Left lung (tissue), 10 donors: ENCODE results near the gene DPH3. TPM values are rescaled to one million over a fixed set of nuclear protein-coding genes. Genes with fewer than 3 reads are reported as not detected.

ENCODE experiments used
- ATAC-seq: fragments of 200-7000 bp; cut with Tn5 transposase; one replicate; pipeline ENCODE4 v1.9.1; 2020; ENCODE audit warnings: moderate library complexity
- DNase-seq, 4 donors: peaks; one replicate each; pipeline ENCODE4 v3.0.0-alpha.2; 2013 to 2020
- H3K27ac ChIP-seq, 2 donors: fragments of 200-600 bp; sonication (generic) in 1 of 2; one replicate each; pipeline versions ENCODE4 v1.5.0 to v1.8.0; 2020 to 2021
- H3K27me3 ChIP-seq, 2 donors: fragments of 200-600 bp; sonication (generic) in 1 of 2; one replicate each; pipeline versions ENCODE4 v1.5.0 to v1.8.0; 2020 to 2021
- H3K36me3 ChIP-seq, 2 donors: fragments of 200-600 bp; sonication (generic) in 1 of 2; one replicate each; pipeline versions ENCODE4 v1.5.0 to v1.8.0; 2020 to 2021
- H3K4me1 ChIP-seq, 2 donors: fragments of 200-600 bp; one replicate each; pipeline ENCODE4 v1.8.0; 2021
- H3K4me3 ChIP-seq, 2 donors: fragments of 200-600 bp; sonication (generic) in 1 of 2; one replicate each; pipeline versions ENCODE4 v1.5.0 to v1.8.0; 2020 to 2021; ENCODE audit warnings: mild to moderate bottlenecking in 1 of 2
- H3K9me3 ChIP-seq, 2 donors: fragments of 200-600 bp; sonication (generic) in 1 of 2; one replicate each; pipeline versions ENCODE4 v1.5.0 to v1.8.0; 2020 to 2021
- CTCF ChIP-seq, 2 donors: fragments of 200-600 bp; sonication (generic) in 1 of 2; IDR thresholded peaks; one replicate each; pipeline versions ENCODE4 v1.5.0 to v1.8.0; 2021; ENCODE audit warnings: antibody characterized with exemption in 2 of 2
- intact Hi-C, 2 donors: fragments of 100-400 bp; cut with DNase I; formaldehyde crosslinking; loops; one replicate each; pipeline versions ENCODE4 v1.11.2 to v1.14.2; 2022
- polyA plus RNA-seq, 6 donors: library from polyadenylated mRNA; unstranded; fragments of 120-200 nt; gene quantifications; one replicate each; pipeline ENCODE4 v1.2.1, GENCODE V29; 2013; ENCODE audit not compliant: insufficient read length in 6 of 6
- total RNA-seq, 2 donors: library from RNA; stranded (reverse); fragmentation: NEBNext Ultra II Directional; extraction: Animal tissue kit (Norgen Biotek cat#: 25700); gene quantifications; one replicate each; pipeline ENCODE4 v1.2.1, GENCODE V29; 2021
- donor health status: DM: no; HTN: yes; CAD: no.
- donor health status: DM: no; HTN: no; CAD: no.

DPH3 gene
- total and polyA plus RNA-seq, 8 donors: 15.4 to 30.4 (median 18.9) TPM

GRCh38 chr3:16219777-16220176 lies 45.0 kb downstream of the DPH3 start:
- TF ChIP-seq CTCF (IDR thresholded peaks at IDR 0.05): no peak
- ATAC-seq: no peak
- DNase-seq: no peak
- H3K27me3 ChIP-seq: no peaks in the 10 kb centered on the region
- no peaks in the 10 kb centered on the region for H3K36me3 ChIP-seq
- H3K27ac ChIP-seq: no peak overlapping the region
- intact Hi-C loops: no loop called here
- H3K4me3 ChIP-seq: no peak overlapping the region
- no peaks in the 10 kb centered on the region for H3K4me1 ChIP-seq
- H3K9me3 ChIP-seq: no peaks in the 10 kb centered on the region

GRCh38 chr3:16216373-16216935 lies 48.3 kb downstream of the DPH3 start:
- intact Hi-C loops: no loop called here
- no peak for ATAC-seq

DNA sequence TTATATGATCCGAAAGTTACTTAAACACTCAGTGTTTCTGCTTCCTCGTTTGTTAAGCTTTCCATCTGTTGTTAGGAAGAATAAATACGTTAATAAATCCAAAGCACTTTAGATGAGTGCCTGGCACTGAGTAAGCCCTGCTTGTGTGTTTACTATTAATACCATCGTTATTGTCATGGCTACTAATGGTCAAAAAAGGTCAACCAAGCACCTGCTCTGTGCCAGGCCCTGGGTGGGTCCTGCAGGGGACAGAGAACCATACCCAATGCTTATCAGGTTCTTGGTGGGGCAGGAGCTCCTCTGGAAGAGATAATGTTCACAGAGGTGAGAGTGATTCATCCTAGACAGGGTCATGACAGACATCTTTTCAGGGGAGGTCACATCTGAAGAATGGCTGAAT lies 50.4 kb downstream of the DPH3 start:
- Histone ChIP-seq H3K9me3 (no peaks in the 10 kb centered on the region), H3K27ac (no peak overlapping the region), H3K27me3 (no peaks in the 10 kb centered on the region), H3K36me3 (no peaks in the 10 kb centered on the region), H3K4me1 (no peaks in the 10 kb centered on the region), H3K4me3 (no peak overlapping the region)
- ATAC-seq (no peak), DNase-seq (no peak)
- intact Hi-C loops: no loop called here
- no peak for TF ChIP-seq CTCF (IDR thresholded peaks at IDR 0.05)

More at GRCh38 chr3:16216373-16216935, 48.3 kb downstream of the DPH3 start:
- Histone ChIP-seq H3K36me3 (no peaks in the 10 kb centered on the region), H3K4me1 (no peaks in the 10 kb centered on the region), H3K27ac (no peak overlapping the region), H3K27me3 (no peaks in the 10 kb centered on the region), H3K9me3 (no peaks in the 10 kb centered on the region), H3K4me3 (no peak overlapping the region)
- TF ChIP-seq CTCF (IDR thresholded peaks at IDR 0.05): no peak
- no peak for DNase-seq

DNA sequence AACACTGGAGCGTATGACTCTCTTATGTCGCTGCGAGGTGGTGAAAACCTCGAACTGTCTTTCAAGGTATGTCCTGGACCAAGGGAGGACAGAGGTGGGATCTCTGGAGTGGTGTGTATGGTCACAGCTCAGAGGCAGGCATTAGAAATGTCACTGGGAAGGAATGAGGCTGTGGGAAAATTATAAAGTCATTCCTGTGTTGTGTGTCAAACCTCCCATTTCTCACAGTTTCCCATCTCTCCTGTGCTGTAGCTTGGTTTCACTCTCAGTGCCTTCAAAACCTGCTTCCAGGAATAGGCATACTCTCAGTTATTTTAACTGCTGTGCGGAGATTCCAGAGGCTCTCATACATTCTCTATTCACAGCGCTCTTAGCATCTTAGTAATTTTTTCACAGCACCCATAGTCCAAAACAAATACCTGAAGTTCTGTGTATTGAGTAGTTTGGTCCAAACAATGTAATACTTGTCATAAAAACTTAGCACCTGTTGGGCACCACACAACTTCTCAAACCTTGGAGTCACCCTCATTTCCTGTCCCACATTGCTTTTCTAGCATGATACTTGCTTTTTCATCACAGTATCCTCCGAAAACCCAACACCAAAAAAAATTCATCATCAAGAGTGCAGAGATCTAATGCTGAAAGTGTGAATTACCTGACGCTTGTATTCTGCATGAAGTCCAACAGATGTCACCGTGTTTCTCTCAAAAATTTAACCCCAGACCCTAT lies 53.4 kb downstream of the DPH3 start:
- no peak for ATAC-seq
- Histone ChIP-seq H3K27ac (no peak overlapping the region), H3K9me3 (no peaks in the 10 kb centered on the region), H3K4me3 (no peak overlapping the region), H3K27me3 (no peaks in the 10 kb centered on the region), H3K36me3 (no peaks in the 10 kb centered on the region), H3K4me1 (no peaks in the 10 kb centered on the region)
- intact Hi-C loops: no loop called here
- no peak for DNase-seq
- no peak for TF ChIP-seq CTCF (IDR thresholded peaks at IDR 0.05)

Other genes with a start within 250 kb of the DPH3 start
- 1 to 10 TPM; 2.2 to 4.5 TPM for gene GALNT15, start 90.3 kb downstream of the DPH3 start, total RNA-seq
- 1 to 10 TPM in 5 of 6 donors, under 1 TPM in 1; 0.98 to 2.1 (median 1.4) TPM for gene GALNT15, start 90.3 kb downstream of the DPH3 start, polyA plus RNA-seq
- 10 to 100 TPM in 1 of 2 donors, 1 to 10 TPM in 1; 8.4 to 14.3 TPM for gene OXNAD1, start 269 bp upstream of the DPH3 start, total RNA-seq
- gene OXNAD1, start 269 bp upstream of the DPH3 start, polyA plus RNA-seq: 10 to 100 TPM; 10.9 to 13.5 (median 11.9) TPM
- gene RFTN1, start 248.8 kb upstream of the DPH3 start, total RNA-seq: 10 to 100 TPM; 47.2 to 85.1 TPM
- gene RFTN1, start 248.8 kb upstream of the DPH3 start, polyA plus RNA-seq: 10 to 100 TPM; 62.4 to 74.5 (median 67.6) TPM